ENCODE measurements around the gene GNA15.
A peak's percentile ranks its signal among the peaks of the same experiment; 100 is the strongest.
"Not testable (repeated sequence)": the region's sequence is repeated elsewhere in the genome, so short reads cannot be mapped to it uniquely, and the experiment has no call there.

GNA15 gene

GRCh38 chr19:3176715-3177501 is 41.1 kb downstream of the GNA15 start:
- peak; percentile 76 for DNase-seq

GRCh38 chr19:3178377-3178972 is 42.6 kb downstream of the GNA15 start, which contains the start of gene S1PR4:
TSS of gene S1PR4 (plus strand) at chr19:3178769. CDS start at chr19:3178793, 24 bp downstream.
- peak; percentile 85 for DNase-seq

- DNase-seq: peak; percentile 43
Measured at GRCh38 chr19:3178973-3179738, 43.3 kb downstream of the GNA15 start.

- peak; percentile 56 for DNase-seq
Measured at GRCh38 chr19:3179739-3180293, 44.0 kb downstream of the GNA15 start.

- DNase-seq: no peak
Measured at GRCh38 chr19:3183721-3184641, 48.1 kb downstream of the GNA15 start.

GRCh38 chr19:3184847-3185460 is 49.1 kb downstream of the GNA15 start:
- peak; percentile 72 for DNase-seq

- peak; percentile 95 for DNase-seq
Measured at GRCh38 chr19:3185461-3186159, 49.8 kb downstream of the GNA15 start, which contains the start of gene NCLN. TSS of gene NCLN (plus strand) at chr19:3185930. CDS start at chr19:3186031, 101 bp downstream.

GRCh38 chr19:3186160-3186688 is 50.4 kb downstream of the GNA15 start:
- DNase-seq: no peak

- no peak for DNase-seq
Measured at GRCh38 chr19:3186891-3187661, 51.2 kb downstream of the GNA15 start.

GRCh38 chr19:3187662-3188511 is 52.1 kb downstream of the GNA15 start:
- DNase-seq: no peak

- no peak for DNase-seq
Measured at GRCh38 chr19:3188627-3189596, 53.1 kb downstream of the GNA15 start.

- DNase-seq: no peak
Measured at GRCh38 chr19:3189702-3190469, 54.1 kb downstream of the GNA15 start.

GRCh38 chr19:3190470-3190770 is 54.6 kb downstream of the GNA15 start:
- no peak for DNase-seq

GRCh38 chr19:3190921-3191805 is 55.3 kb downstream of the GNA15 start:
- no peak for DNase-seq

GRCh38 chr19:3191806-3192104 is 55.9 kb downstream of the GNA15 start:
- not testable (repeated sequence) for DNase-seq

- DNase-seq: no peak
Measured at GRCh38 chr19:3192228-3192635, 56.4 kb downstream of the GNA15 start.

All from activated CD4-positive, alpha-beta T cell treated with anti-CD3 and anti-CD28 coated beads, Interleukin-2, amount 50 U/mL, for 16 hours (primary cell).